ENCODE data around the gene UTP25. TPM values are rescaled to one million over a fixed set of nuclear protein-coding genes. Genes with fewer than 3 reads are reported as not detected.
A peak's percentile ranks its signal among the peaks of the same experiment; 100 is the strongest.

The UTP25 gene
- polyA plus RNA-seq, 1 experiment, result 6.8 TPM

DNA sequence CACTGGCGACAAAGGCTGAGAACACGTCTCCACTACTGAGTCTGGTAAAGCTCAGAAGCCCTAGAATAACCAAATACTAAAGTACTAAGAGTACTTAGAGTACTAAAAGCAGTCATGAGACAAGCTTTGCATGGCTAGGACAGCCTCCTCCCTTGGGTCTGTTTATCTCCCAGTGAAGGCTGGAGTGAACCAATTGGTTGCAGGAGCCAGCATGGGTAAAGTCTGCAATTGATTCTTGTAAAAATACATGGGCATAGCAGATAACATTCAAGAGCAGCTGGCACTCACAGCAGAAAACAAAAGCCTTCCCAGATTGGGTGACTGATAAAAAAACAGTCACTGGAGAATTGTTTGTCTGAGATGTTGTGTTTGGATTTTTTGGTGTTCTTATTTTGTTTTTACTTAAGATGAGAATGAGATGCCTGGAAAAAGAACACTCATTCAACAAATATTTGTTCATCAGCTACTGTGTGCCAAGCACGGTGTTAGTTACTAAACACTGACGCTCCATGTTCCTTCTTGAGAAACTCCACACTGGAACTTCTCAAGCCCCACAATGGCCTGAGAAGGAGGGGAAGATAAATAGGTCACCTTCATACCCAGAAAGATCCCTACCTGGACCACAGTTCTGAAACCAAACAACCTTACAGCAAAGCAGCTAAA is 25.5 kb upstream of the UTP25 start:
- Histone ChIP-seq H3K4me3 (ENCODE audit: low read depth, low read length) (no peak overlapping the region), H3K36me3 (ENCODE audit: control insufficient read depth, insufficient read depth, low read length) (no peaks in the 10 kb centered on the region), H3K27me3 (ENCODE audit: control insufficient read depth, insufficient read depth, low read length) (no peaks in the 10 kb centered on the region; the same call in 1 of the 2 replicates)
- ChIA-PET CTCF (interaction anchor here (1.0 kb wide), 1 partner anchor 11 kb away, joined by 3 read pairs; no protein-coding TSS in a partner anchor), POLR2A (no interaction called here)
- DNase-seq (ENCODE audit: low read depth), result no peak
- TF ChIP-seq, protein P1, sequence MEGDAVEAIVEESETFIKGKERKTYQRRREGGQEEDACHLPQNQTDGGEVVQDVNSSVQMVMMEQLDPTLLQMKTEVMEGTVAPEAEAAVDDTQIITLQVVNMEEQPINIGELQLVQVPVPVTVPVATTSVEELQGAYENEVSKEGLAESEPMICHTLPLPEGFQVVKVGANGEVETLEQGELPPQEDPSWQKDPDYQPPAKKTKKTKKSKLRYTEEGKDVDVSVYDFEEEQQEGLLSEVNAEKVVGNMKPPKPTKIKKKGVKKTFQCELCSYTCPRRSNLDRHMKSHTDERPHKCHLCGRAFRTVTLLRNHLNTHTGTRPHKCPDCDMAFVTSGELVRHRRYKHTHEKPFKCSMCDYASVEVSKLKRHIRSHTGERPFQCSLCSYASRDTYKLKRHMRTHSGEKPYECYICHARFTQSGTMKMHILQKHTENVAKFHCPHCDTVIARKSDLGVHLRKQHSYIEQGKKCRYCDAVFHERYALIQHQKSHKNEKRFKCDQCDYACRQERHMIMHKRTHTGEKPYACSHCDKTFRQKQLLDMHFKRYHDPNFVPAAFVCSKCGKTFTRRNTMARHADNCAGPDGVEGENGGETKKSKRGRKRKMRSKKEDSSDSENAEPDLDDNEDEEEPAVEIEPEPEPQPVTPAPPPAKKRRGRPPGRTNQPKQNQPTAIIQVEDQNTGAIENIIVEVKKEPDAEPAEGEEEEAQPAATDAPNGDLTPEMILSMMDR (IDR thresholded peaks at IDR 0.05; ENCODE audit: insufficient read depth, low read depth, low read length), result no peak

- TF ChIP-seq, protein P1 (IDR thresholded peaks at IDR 0.05; ENCODE audit: insufficient read depth, low read depth, low read length), result no peak
- CTCF ChIA-PET, result interaction anchor here (1.0 kb wide), 1 partner anchor 12 kb away, joined by 3 read pairs; no protein-coding TSS in a partner anchor
- Histone ChIP-seq H3K4me3 (ENCODE audit: low read depth, low read length) (no peak overlapping the region), H3K36me3 (ENCODE audit: control insufficient read depth, insufficient read depth, low read length) (no peaks in the 10 kb centered on the region), H3K27me3 (ENCODE audit: control insufficient read depth, insufficient read depth, low read length) (no peaks in the 10 kb centered on the region; the same call in 1 of the 2 replicates)
- DNase-seq (ENCODE audit: low read depth), result no peak
- POLR2A ChIA-PET, result no interaction called here
Measured at GRCh38 chr1:209802780-209803152, 25.0 kb upstream of the UTP25 start.

GRCh38 chr1:209803568-209803967 is 24.2 kb upstream of the UTP25 start:
- Histone ChIP-seq H3K36me3 (ENCODE audit: control insufficient read depth, insufficient read depth, low read length) (no peaks in the 10 kb centered on the region), H3K4me3 (ENCODE audit: low read depth, low read length) (no peak overlapping the region), H3K27me3 (ENCODE audit: control insufficient read depth, insufficient read depth, low read length) (no peaks in the 10 kb centered on the region; the same call in 1 of the 2 replicates)
- TF ChIP-seq, protein P1 (IDR thresholded peaks at IDR 0.05; ENCODE audit: insufficient read depth, low read depth, low read length), result no peak
- ChIA-PET CTCF (no interaction called here), POLR2A (no interaction called here)
- DNase-seq (ENCODE audit: low read depth), result no peak

DNA sequence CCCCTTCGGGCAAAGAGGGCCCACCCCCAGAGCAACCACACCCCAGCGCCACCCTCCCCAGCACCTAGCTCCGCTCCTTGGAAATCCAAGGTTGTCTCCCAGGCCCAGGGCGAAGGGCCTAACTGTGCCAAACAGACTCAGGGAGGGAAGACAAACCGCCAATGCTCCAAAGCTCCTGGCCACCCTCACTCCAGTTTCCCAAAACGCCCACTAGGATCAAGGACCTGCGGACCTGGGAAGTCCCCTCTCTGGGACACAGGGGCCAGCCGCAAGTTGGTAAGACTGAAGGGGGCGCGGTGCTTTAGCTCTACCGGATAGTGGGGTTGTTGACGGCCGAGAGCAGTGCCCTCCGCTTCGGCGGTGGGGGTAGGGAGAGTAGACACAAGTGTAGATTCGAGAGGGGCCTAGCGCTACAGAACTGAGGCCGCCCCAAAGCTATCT is 22.4 kb upstream of the UTP25 start:
- ChIA-PET CTCF (interaction anchor here (1.6 to 1.9 kb wide), 2 partner anchors 18 to 22 kb away, joined by 3 to 7 read pairs; partner anchors contain the start of gene UTP25), POLR2A (no interaction called here)
- Histone ChIP-seq H3K36me3 (ENCODE audit: control insufficient read depth, insufficient read depth, low read length) (no peaks in the 10 kb centered on the region), H3K4me3 (ENCODE audit: low read depth, low read length) (no peak overlapping the region; the same call in 1 of the 2 replicates), H3K27me3 (ENCODE audit: control insufficient read depth, insufficient read depth, low read length) (no peaks in the 10 kb centered on the region; the same call in 1 of the 2 replicates)
- no peak for DNase-seq (ENCODE audit: low read depth)
- TF ChIP-seq, protein P1 (IDR thresholded peaks at IDR 0.05; ENCODE audit: insufficient read depth, low read depth, low read length), result no peak

DNA sequence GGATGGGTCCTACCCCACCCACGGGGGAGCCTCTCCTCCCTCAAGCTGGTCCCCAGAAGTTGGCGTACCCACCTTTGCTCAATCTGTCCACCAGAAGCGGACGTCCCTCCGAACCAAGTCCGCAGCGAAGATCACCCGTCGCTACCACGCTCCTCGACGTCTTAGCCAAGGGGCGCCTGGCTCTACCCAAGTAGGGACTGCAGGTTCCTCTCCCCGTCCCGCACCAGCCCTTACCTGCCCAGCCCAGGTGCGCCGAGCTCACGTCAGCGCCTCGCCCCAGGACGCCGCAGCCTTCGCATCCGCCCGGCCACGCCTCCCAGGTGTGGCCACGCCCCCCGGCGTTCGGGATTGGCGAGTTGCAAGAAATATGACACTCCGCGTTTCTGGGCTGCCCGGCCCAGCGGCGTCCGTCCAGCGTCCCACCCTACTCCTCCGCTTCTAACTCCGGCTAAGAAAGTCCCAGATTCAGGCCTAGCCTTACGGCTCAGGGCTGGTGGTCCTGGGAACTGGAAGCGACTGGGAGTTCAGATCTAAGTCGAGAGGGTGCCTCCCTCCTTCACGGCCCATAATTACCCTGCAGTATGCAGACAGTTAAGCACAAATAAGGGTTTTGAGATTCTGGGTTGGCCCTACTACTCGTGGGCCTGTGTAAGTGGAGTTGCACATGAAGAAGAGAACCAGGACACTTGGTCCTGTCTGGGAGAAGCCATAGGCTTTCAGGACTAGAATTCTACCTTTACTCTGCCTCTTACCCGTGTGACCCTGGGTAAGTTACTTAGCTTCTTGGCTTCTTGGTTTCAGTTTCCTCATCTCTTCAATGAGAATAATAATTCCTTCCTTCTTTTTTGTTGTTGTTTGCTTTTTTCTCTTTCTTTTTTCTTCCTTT is 21.7 kb upstream of the UTP25 start, which contains the start of gene IRF6:
Gene IRF6, minus strand, starts transcription at position 268 of the 886 bp plus-strand sequence. CDS start 4,729 bp downstream, outside the sequence.
- peak within 1 kb of the TSS; percentile 30 for H3K4me3 ChIP-seq (ENCODE audit: low read depth, low read length)
- TF ChIP-seq, protein P1 (IDR thresholded peaks at IDR 0.05; ENCODE audit: insufficient read depth, low read depth, low read length), result no peak
- ChIA-PET POLR2A (no interaction called here), CTCF (interaction anchor here (1.9 kb wide), 1 partner anchor 17 kb away, joined by 7 read pairs; no protein-coding TSS in a partner anchor)
- no peaks in the 10 kb centered on the region; the same call in 1 of the 2 replicates for H3K27me3 ChIP-seq (ENCODE audit: control insufficient read depth, insufficient read depth, low read length)
- H3K36me3 ChIP-seq (ENCODE audit: control insufficient read depth, insufficient read depth, low read length), result no peaks in the 10 kb centered on the region
- DNase-seq (ENCODE audit: low read depth), result no peak
